ENCODE results near the gene PDLIM5.

DNA sequence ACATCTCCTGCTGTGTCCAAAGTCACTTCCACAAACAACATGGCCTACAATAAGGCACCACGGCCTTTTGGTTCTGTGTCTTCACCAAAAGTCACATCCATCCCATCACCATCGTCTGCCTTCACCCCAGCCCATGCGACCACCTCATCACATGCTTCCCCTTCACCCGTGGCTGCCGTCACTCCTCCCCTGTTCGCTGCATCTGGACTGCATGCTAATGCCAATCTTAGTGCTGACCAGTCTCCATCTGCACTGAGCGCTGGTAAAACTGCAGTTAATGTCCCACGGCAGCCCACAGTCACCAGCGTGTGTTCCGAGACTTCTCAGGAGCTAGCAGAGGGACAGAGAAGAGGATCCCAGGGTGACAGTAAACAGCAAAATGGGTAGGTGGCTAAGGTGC lies 123.9 kb downstream of the PDLIM5 start:
- TF ChIP-seq POLR2A (IDR thresholded peaks at IDR 0.05) = no peak
- TF ChIP-seq, protein P1, sequence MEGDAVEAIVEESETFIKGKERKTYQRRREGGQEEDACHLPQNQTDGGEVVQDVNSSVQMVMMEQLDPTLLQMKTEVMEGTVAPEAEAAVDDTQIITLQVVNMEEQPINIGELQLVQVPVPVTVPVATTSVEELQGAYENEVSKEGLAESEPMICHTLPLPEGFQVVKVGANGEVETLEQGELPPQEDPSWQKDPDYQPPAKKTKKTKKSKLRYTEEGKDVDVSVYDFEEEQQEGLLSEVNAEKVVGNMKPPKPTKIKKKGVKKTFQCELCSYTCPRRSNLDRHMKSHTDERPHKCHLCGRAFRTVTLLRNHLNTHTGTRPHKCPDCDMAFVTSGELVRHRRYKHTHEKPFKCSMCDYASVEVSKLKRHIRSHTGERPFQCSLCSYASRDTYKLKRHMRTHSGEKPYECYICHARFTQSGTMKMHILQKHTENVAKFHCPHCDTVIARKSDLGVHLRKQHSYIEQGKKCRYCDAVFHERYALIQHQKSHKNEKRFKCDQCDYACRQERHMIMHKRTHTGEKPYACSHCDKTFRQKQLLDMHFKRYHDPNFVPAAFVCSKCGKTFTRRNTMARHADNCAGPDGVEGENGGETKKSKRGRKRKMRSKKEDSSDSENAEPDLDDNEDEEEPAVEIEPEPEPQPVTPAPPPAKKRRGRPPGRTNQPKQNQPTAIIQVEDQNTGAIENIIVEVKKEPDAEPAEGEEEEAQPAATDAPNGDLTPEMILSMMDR (IDR thresholded peaks at IDR 0.05) = no peak

Measured in thyroid gland (tissue), 4 donors.